ENCODE measurements around the gene C9.
"Not testable (repeated sequence)": the region's sequence is repeated elsewhere in the genome, so short reads cannot be mapped to it uniquely, and the experiment has no call there.

Gene C9

GRCh38 chr5:39364367-39364766, at the start of gene C9:
C9 (minus strand) TSS chr5:39364495; CDS start chr5:39364464, 31 bp downstream.
- no peak for DNase-seq

GRCh38 chr5:39413771-39414170, 49.5 kb upstream of the C9 start:
- no peak for DNase-seq

DNA sequence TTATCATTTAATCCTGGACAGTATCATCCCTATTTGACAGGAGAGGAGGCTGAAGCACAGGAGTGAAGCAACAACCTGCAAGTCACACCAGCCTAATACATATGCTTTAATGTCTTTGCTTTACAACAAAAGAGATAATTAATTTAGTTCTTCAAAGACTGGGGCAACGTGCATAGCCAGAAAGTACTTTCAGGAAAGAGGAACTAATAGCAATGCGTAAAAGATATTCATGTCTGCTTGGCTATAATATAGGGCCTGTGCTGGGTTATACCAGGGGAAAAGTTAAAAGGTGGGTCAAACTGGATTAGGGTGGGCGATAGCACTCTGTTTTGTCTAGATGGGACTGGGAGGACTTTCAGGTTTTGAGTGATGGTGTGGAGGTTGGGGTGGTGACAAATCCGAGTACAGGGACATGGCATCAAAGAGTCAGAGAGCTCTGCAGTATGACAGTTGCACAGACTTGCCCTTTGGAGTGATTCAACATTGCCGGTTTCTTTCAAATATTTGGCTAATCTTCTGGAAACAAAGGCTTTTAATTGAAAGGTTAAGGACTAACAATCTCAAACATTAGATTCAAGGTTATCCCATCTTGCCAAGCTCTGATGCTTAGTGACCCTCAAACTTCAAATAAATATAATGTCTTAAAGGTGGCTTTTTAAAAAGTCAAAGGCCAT, 48.6 kb upstream of the C9 start:
- no peak for DNase-seq

DNA sequence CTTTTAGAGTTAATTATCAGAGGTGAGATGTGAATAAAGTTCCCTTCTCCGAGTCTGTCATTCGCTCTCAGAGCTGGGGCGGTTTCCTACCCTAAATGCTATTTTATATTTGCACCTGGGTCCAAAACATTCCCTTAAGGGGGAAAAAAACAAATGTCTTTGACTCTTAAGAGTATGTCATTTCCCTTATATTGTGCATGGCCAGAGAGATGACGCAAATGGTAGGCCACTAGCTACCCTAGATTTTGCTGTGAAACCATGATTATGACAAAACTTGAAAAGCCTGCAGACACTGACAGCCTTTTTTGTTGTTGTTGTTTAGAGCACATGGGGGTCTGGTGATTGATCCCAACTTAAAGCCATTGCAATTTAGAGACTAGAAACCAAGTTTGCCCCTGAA, 47.7 kb upstream of the C9 start:
- no peak for DNase-seq

- no peak for DNase-seq
Observed at GRCh38 chr5:39411061-39411460, 46.8 kb upstream of the C9 start.

DNA sequence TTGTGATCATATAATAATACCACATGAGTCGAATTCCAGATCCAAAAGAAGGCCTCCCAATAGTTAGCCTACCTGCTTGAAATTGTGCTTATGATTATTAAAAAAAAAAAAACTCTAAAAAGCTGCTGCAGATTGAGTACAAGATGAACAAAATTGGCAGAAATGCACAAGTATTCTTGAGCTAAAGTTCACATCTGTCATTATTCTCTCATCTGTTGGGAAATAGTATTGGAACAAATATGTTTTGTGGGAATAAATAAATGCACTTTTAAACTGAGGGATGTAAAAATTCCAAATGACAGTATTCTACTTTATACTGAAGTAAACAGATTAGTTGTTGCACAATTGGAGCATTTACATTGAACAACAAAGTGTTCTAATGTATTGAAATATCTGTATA, 44.7 kb upstream of the C9 start:
- DNase-seq = no peak

DNA sequence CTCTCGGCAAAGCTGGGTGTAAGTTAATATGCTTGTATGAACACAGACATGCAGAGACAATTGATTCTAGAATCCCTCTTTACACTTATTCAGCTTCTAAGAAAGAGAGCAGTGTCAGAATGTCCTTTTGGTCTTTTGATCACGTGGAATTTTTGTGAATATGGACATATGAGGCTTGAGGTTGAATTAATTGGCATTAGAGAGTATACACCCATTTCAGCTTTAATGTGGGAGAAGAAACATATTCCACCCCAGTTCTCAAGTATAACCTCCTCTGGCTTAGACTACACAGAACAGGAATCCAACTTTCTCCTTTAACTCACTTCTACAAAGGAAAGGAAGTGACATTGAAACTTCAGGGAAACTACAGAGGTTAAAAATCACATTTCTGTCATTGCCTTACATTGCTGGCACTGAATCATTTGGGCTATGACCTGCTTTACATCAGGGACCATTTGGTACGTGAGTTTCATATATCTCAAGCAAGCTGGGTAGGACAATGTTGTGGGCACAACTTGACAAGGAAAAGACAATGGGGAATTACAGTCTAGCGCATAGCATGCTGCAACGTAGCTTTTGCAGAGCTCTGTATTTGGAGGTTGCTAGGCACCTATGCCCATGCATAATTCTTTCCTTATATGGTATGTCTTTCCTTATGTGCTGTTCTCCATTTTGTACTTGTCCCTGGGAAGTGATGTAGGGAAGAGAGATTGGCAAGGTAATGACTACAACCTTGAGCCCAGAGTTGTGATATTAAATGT, 41.0 kb upstream of the C9 start:
- no peak for DNase-seq

DNA sequence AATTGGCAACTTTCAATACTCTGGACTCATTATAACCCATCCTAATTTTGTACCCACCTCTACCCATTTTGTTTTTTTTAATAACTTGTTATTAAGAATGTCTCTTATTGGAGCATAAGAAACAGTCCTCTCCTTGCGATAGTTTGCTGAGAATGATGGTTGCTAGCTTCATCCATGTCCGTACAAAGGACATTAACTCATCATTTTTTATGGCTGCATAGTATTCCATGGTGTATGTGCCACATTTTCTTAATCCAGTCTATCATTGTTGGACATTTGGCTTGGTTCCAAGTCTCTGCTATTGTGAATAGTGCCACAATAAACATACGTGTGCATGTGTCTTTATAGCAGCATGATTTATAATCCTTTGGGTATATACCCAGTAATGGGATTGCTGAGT, 39.5 kb upstream of the C9 start:
- DNase-seq = not testable (repeated sequence)

- not testable (repeated sequence) for DNase-seq
Observed at GRCh38 chr5:39402140-39402539, 37.8 kb upstream of the C9 start.

DNA sequence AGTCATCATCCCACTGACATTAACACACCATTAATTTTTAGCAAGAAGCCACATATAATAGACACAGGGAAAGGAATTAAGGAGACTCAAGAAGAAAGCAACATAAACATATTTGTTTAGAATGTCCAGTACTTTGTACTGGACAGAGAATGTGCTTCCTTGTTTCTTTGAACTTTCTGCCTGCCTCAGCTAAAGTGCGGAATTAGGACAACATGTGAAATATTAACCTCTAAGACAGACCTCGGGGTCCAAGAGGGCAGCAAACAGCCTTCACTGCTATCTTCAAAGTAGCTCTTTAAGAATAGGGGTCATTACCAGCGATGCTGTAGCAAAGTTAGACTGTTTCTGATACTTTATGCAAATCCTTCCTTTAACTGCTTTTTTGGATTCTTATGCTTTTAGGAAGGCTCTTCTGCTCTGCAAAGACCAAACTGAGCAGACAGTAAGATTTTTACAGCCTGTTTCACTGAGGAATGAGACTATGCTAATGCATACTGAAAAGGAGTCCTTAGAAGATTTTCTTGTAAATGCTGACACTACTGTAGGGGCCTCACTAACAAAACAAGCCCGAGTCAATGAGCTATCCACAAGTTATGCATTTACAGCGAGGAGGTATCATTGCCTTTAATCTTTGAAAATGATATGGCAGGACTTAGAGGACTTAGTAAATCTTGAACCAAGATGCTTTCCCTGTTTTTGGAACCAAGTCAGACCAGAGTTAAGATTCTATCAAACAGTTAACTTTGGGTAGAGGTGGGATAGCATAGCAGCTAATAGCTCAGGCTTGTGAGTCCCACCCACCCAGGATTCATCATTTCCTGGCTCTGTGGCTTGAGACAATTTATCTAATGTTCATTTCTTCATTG, 36.7 kb upstream of the C9 start:
- DNase-seq = no peak

DNA sequence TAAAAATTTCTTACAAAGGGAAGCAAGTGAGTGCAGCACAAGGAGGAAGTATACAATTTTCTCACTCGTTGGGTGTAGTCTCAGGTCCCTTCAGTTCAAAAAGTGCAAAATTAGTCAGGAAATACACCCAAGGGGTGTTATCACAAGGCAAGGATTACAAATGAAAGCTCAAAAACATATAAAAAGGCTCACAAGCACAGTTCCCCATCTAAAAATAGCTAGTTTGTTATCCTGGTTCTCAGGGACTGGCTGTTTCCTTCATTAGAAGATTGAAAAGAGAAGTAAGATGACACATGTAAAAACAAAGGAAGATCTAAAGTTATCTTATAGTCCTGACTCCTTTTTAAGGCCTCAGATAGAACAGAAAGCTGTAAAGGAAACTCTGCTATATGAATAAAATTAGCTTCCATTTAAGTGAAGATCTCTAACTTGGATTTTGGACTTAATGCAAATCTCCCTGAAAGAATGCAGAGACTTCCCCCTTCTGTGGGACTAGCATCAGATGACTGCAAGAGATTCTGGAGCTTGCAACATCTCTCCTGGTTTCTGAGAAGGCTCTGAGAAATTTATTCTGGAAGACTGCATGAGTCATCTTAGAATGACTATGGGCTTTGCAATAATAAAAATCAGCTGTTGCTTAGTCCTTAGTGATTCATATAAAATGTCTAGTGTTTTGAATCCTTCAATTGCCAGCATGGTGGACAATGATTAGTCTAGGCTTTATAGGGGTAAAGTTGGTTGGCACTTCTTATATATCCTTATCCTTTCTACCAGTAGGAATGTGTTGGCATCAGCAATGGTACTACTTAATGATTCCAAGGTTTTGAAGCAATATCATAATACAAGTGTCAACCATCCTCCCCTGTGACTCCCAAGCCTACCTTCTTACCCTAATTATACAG, 35.1 kb upstream of the C9 start:
- DNase-seq = no peak

DNA sequence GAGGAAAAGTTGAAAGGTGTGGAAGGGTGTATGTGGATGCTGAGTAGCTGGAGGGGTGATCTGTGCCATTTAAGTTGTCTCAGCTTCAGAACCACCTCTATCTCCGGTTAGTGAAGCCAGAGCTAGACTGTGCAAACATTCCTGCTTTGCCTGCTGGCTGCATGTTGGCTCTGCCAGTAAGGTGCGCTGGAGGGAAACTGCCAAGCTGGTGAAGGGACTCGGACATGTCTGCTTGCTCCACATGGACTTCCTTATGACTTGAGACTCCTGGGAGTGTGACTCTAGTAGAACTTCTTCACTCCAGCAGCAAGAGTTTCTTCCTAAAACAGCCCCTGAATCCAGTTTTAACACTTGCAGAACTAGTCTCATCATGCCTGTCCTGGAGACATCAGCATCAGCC, 32.5 kb upstream of the C9 start:
- DNase-seq = no peak

GRCh38 chr5:39395521-39395920, 31.2 kb upstream of the C9 start:
- DNase-seq = no peak

DNA sequence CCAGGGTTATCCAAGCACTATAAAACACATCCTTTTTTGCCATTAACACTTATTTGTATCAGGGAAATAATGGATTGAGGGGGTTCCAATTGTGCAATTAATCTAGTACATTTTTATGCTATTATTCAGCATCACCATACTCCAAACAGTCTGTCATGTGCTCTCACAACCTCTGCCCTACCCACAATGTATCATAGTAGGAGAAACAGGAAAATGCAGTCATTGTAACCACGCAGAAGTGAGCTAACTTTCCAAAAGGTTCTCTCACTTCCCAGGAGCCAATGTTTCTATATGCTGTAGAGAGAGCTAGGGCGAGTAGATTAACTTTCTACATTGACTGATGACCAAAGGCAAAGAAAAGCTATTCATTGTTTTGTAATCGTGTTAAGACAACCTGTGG, 30.7 kb upstream of the C9 start:
- no peak for DNase-seq

- no peak for DNase-seq
Observed at GRCh38 chr5:39390945-39391344, 26.6 kb upstream of the C9 start.

DNA sequence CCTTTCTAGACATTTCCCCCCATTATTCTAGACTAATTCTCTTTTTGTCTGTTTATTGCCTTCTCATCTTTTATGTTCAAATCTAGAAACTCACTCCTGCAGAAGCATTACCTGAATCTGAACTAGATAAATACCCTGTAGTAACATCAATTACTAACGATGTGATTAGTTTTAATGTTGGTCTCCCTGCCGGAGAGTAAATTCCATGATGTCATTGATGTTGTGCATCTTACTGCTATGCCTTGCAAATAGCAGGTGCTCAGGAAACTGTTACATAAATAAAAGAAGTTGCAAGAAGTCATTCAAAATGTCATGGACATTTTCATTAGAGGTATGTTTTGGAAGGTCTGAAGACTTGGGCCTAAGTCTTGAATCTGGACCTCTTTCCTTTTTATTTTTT, 23.0 kb upstream of the C9 start:
- DNase-seq = no peak

GRCh38 chr5:39384271-39384670, 20.0 kb upstream of the C9 start:
- no peak for DNase-seq

DNA sequence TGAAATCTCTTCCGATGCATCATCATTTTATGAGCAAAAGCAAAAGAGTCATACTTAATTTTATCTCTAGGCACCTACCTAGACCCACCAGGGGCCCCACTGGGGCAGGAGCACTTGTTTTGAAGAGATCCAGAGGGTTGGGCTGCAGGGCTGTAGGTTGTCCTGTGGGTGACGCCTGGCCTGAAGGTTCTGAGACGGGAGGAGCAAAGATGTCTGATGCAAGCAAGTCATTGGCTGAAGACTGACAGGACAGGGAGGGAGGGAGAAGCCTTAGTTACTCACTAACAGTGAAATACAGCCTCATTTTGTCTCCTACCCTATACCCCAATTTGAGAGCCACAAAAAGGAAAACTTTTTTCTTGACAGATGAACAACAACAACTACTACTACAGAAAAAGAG, 17.1 kb upstream of the C9 start:
- no peak for DNase-seq

DNA sequence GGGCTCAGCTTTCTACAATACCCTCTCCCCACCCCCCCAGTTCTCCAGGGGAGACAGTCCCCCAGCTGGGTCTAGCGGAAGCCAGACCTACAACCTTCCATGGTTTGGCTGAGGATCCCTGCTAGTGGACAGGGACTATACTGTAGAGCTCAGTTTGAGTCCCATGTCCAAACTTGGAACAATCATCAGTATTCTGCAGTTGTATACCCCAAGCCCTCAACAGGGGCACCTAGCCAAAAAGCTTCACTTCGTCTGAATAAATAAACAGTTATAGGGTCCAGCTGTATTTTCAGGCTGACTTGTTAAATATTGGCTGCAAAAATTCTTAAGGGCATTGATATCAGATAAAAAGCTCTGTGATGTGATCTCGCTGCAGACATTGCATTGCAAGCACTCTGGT, 15.4 kb upstream of the C9 start:
- DNase-seq = no peak

- no peak for DNase-seq
Observed at GRCh38 chr5:39377613-39378012, 13.3 kb upstream of the C9 start.

- no peak for DNase-seq
Observed at GRCh38 chr5:39376293-39376714, 12.0 kb upstream of the C9 start.

DNA sequence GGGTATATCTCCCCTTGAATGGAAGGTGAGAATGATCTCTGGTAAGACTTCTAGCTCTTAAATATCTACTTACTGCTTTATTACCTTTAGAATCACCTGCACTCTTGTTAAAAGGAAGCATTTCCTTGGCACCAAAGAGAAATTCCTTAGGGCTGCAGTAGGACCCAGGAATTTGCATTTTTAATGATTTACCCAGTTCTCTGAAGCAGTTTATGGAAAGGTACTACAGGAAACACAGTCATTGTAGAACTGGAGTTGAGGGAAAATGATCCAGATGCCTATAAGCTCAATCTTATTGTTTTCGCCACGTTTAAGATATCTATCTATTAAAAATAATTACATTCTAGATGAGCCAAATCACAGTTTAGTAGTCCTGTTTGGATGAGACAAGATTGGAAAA, 9.5 kb upstream of the C9 start:
- no peak for DNase-seq

DNA sequence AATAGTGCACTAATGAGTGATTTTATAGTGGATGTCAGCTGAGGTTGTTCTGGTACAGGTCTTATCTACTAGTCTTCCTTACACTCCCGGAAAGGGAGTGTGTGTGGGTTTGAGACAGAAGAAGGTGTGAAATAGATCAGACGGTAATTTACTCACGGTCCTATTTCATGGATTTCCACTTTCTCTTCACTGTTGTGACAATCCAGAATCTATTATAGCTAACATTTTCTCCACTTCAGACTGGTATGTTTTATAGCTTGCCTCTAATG, 7.0 kb upstream of the C9 start:
- no peak for DNase-seq
